NB4 (cell line): ENCODE data around the gene PRKD1.

ENCODE experiments used
- POLR2A ChIP-seq: IDR thresholded peaks from 2 replicates; pipeline ENCODE4 v1.6.1; 2011; ENCODE audit warnings: mild to moderate bottlenecking; ENCODE audit not compliant: insufficient read length; ENCODE audit errors: extremely low read depth
- TF ChIP-seq, protein P1 (sequence below): IDR thresholded peaks from one replicate; pipeline ENCODE4 v1.5.1; 2012; ENCODE audit warnings: low read depth, low read length

DNA sequence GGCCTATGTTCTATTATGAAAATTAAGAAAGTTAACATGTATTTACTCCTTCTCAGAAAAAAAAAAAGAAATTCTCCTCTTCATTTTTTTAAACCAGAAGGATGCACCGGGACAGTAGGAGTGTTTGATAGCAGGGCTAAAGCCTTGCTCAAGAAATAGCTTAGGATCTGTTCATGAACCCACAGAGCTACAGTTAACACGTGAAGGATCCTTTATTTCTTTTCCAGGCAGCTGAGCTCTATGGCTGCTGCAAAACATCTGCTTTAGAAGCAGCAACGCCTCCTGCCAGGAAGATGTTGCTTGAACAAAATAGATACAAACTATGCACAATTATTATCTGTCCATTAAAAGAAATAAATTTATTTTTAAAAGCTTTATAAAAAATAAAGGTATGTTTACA is 254.8 kb downstream of the PRKD1 start:
- TF ChIP-seq POLR2A = no peak
- TF ChIP-seq, protein P1, sequence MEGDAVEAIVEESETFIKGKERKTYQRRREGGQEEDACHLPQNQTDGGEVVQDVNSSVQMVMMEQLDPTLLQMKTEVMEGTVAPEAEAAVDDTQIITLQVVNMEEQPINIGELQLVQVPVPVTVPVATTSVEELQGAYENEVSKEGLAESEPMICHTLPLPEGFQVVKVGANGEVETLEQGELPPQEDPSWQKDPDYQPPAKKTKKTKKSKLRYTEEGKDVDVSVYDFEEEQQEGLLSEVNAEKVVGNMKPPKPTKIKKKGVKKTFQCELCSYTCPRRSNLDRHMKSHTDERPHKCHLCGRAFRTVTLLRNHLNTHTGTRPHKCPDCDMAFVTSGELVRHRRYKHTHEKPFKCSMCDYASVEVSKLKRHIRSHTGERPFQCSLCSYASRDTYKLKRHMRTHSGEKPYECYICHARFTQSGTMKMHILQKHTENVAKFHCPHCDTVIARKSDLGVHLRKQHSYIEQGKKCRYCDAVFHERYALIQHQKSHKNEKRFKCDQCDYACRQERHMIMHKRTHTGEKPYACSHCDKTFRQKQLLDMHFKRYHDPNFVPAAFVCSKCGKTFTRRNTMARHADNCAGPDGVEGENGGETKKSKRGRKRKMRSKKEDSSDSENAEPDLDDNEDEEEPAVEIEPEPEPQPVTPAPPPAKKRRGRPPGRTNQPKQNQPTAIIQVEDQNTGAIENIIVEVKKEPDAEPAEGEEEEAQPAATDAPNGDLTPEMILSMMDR = no peak
